GM18499 (cell line): ENCODE data around the gene KATNAL1.
A peak's percentile ranks its signal among the peaks of the same experiment; 100 is the strongest.

Experiments used
- ATAC-seq: cut with Tn5 transposase; IDR thresholded peaks from one replicate; pipeline ENCODE4 v1.9.1; 2021; ENCODE audit warnings: moderate number of reproducible peaks; ENCODE audit not compliant: insufficient read depth, unreplicated experiment

KATNAL1 gene

DNA sequence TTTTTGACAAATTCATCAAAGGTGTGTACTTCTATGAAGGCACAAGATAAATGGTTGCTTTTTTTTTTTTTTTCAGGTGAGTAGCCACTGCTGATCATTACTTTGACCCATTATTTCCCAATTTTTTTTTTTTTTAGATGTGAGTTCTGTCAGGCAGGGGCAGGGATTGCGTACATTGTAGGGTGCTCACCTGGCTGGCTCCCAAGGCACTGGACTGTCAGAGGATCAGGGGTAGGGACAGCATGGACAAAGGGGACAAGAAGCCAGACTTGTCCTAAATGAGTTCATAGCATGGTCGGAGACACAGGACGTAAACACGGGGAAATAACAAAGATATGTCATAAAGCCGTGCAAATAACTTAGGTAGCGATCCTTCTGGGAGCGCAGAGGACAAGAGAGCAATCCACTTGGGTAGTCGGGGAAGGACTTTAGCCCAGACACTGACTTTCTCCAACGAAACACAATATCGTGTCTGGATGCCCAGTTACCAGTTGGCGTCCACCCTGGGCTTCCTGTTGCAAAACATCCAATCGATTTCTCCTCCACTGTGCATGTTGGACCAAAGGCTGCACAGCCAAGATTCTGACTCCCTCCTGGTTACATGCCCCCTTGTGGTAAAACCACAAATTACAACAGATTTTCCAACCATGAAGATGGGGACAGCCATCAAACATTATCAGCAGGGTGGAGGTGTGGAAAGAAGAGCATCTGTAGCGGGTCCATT is 27.5 kb upstream of the KATNAL1 start:
- ATAC-seq, result no peak

DNA sequence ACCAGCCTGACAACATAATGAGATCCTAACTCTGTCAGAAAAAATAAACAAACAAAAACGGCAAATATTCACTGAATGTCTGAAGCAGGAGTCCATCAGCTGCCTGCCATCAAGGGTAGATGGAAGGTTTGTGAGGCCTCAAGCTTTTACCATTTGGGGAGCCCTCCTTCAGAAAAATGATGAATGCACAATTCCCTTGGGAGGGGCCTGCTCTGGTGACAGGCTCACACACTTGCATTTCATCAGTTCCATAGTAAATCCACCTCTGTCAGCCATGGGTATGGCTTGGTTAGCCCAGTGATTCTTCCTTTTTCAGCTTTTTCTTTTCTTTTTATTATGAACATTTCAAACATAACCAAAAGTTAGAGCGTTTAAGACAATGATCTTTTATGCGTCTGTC is 26.3 kb upstream of the KATNAL1 start:
- ATAC-seq, result no peak

DNA sequence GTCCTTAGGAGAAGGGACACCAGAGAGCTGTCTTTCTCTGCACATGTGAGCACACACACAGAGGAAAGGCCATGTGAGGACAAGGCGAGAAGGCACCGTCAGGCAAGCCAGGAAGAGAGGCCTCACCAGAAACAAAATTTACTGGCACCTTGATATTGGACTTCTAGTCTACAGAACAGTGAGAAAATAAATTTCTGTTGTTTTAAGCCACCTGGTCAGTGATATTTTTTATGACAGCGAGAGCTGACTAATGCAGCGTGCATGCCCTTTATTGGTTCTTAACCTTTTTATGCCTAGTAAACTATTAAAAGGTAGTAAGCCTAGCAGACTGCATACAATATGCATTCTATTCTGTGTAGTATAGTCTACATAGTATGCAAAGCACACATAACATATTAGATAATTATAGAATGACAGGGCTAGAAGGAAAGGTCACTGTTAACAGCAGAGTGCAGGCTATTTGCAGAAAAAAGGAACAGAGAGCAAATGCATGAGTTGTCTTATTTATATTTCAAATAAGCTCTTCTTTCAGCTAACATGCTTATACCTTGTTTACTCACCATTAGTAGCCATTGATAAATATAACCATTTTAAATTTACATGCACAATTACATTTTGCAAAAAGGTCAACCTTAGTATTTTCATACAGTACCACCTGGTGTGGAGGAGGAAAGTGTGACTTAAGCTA is 25.2 kb upstream of the KATNAL1 start:
- no peak for ATAC-seq

DNA sequence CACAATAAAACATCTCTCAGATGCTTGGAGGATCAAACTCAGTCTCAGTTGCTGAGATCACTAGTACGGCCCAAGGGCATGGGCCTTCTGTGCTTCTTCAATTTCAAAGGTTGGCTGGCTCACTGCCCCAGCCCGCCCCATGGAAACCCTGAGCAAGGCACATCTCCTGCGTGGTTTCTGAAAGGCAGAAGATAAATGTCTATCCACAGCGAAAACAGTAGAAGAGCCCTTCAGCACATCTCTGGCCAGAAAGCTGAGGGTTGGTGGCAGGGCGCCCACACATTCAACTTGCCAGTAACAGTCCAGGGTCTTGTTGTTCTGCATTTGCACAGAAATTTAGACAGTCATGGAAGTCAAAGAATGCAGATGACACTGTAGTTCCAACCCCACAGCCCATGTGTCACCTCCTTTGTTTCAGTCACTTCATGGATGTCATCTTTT is 24.0 kb upstream of the KATNAL1 start:
- ATAC-seq, result no peak

DNA sequence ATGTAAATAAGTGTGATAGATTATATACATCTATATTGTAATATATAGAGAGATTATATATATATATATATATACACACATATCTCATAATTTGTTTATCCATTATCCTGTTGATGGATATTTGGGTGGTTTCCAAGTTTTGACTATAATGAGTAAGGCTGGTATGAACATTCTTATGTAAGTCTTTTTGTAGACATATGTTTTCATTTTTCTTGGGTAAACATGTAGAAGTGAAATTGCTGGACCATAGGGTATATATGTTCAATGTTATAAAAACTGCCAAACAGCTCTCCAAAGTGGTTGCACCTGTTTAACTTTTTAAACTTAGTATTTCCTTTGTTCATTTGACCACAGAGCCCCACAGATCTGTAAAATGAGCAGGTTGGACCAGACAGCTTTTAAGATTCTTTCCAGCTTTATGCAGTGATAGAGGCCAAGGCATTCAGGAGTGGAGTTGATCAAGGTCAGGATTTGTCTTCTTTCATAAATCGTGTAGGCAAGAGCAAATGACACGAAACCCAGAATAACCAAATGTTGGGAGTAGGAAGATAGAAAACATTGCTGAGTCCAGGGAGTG is 21.7 kb upstream of the KATNAL1 start:
- ATAC-seq, result no peak

DNA sequence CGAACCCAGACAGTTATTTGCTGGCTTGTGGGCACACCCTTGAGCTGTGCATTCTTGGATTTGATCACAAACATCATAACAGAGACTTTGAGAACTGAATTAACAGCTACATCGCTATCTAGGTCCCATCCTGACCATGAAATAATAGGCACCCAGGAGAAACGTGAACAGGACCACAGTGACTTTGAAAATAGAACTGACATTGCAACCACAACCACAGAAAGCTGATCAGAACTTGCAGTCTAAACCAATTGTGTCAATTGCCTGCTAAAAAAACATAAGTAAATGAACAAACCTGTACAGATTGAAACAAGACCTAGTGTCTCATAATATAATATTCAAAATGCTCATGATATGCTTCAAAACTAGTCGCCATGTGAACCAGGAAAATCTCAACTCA is 18.3 kb upstream of the KATNAL1 start:
- ATAC-seq, result no peak

DNA sequence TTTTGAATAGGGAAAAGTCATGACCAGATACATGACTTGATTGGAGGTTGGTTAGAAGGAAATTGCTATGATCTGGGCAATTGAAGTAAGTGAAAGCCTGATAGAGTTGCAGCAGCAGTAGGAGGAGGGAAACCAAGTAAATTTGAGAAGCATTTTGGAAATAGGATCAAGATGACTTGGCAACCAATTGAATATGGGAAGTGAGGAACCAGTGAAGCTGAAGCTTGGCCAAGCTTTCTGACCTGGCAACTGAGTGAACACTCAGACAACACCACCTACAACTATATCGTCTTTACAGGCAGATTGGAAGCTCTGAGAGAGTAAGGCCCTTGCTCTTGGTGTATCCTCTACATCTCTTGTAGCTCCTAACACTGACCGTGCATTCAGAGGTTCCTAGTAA is 16.2 kb upstream of the KATNAL1 start:
- ATAC-seq, result no peak

DNA sequence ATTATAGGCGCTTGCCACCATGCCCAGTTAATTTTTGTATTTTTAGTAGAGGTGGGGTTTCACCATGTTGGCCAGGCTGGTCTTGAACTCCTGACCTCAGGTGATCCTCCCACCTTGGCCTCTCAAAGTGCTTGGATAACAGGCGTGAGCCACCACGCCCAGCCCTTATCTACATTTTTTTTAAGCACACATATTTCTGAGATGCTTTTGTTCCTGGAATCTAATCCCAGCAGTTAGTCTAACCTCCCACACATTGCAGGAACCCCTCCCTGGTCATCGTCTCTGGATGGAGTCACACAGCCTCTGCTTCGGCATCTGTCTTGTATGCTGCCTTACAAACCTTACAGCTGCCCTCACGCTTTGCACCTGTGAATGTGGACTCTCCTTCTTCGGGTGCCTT is 15.1 kb upstream of the KATNAL1 start:
- ATAC-seq, result no peak

DNA sequence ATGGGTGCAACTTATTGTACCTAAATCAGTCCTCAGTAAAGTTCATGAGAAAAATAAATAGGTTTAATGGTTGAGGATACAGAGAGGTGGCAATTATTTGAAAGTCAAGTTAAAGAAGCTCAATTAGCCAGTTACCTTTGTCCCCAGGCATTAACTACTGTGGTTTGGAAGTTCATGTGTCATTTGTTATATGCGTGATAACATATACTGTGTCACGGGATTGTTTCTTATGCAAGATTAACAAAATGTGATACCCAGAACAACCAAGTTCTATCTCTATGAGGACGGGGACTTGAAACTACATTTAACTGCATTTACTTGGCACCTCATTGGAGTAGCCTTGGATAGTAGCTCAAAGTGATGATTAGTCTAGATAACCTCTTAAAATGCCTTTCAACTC is 13.9 kb upstream of the KATNAL1 start:
- ATAC-seq, result no peak

DNA sequence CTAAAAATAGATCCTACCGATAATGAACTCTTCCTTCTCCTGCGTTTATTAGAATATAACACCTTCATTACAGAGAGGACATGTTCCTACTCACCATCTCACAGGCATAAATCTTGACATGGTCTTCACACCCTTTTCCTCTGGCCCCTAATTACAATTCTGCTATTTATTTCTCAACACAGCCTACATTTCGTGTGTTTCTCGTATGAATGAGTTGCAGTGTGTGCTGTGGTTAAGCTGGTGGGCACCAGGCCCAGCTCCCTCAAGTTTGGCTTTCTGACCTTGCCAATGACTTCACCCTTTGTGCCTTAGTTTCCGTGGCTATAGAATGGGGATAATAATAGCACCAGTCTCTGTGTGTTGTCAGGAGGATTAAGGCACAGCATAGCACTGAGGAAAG is 12.3 kb upstream of the KATNAL1 start:
- no peak for ATAC-seq

DNA sequence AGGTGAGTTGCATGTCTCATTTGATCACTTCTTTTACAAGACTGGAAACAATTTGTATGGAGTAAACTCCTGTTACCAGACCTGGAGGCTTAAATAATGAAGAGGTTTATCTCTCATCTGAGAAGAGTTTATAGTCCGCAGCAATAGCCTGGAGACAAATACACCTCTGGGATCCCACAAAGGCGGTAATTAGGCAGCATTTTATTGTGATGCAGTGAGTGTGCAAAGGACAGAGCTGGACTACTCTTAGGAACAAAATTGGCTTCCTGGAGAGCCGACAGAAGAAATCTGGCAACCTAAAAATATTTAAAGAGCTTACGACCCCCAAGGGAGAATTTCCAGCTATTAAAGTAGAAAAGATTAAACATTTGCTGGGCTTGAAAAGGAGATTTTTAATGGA is 11.8 kb upstream of the KATNAL1 start:
- ATAC-seq, result no peak

DNA sequence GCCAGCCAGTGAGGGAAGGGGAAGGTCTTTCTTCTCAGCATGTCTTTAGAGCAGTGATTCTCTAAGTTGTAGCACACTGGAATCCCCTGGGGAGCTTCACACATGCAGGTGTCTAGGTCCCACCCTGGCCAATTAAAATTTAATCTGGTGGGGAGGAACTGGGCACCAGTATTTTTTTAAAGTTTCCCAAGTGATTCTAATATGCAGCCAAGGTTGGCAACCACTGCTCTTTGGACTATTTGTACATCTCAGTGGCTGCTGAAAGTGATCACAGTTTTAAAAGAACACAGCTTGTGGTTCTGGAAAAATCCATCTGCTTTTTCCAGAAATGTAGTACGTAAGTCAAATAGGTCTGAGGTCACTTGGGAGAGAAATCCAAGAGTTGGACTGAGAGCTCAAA is 10.7 kb upstream of the KATNAL1 start:
- no peak for ATAC-seq

DNA sequence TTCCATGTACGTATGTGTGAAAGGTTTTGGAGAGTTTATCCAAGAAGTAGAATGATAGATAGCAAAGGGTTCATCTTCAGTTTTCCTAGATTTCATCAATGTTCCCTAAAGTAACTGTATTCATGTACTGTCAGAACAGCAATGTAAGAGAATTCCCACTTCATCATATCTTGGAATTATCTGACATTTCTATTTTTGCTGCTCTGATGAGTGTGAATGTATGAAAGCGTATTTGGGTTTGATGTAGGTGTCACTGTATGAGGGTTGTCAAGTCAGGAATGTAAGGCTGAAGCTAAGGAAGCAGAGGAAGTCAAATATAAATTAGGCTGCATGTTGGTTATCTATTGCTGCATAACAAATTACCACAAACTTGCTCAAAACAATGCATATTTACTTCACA is 7.2 kb upstream of the KATNAL1 start:
- ATAC-seq, result no peak

DNA sequence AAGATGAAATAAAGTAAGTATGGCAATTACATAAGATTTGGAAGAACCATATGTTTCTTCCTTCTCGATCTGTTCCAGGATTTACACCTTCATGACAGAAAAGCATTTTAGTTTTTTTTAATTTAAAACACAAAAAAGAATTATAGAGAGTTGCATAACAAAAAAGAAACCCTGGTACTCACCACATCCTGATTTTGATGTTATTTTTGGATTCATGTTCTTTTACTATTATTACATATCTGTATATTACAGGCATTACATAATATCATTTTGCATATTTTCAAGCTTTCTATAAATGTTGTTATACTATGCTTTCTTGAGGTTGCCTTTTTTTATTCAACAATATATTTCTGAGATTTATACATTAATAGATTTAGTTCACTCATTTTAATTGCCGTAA is 6.7 kb upstream of the KATNAL1 start:
- ATAC-seq, result no peak

DNA sequence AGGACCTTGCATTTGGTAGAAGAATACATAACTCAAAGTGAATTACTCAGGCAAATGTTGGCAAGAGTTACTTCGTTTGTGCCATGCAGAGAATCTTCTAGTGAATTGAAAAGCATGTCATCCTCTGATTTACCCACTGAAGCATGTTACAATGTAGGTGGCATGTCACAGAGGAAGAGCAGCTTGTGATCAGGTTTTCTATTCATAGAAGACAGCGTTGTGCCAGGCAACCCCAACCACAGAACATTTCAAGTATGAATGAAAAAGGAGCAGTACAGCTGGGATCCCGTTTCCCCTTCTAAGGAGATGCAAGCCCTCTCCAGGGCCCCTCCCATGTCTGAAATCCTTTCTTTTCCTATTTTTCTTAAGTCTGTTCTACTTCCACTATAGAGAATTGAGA is 6.0 kb upstream of the KATNAL1 start:
- ATAC-seq, result no peak

DNA sequence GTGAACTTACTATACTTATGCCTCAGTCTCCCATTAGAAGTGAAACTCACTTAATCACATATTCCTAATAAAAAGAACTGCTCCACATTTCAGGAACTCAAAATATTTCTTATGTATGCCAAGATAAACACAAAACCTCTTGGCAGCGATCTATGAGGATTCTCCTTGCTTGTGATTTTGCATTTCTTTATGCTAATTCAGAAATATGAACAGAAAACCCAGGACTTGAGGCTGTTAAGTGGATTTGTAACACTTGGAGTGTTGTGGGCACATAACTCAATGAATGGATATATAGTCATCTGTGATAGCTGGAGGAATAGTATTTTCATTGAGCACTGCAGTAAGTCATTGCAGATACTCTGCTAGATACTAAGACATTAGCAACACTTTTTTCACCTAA is 5.6 kb upstream of the KATNAL1 start:
- ATAC-seq, result no peak

DNA sequence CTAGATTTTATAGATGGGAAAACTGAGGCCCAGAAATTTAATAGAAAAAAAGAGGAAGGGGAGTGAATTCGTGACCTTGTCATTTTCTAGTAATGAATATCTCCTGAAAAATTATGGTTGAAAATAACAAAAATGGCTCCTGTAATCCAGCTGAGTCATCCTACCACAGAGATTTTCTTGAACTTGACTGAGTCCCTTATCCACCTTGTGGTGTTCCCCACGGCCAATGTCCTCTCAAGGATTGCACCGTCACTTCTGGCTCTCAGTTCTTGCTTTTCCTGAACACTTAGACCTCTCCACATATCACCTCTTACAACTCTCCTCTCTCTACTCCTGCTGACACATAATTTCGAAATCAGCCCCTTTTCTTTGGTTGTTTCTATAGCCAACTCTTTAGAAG is 1.2 kb upstream of the KATNAL1 start:
- ATAC-seq, result no peak

DNA sequence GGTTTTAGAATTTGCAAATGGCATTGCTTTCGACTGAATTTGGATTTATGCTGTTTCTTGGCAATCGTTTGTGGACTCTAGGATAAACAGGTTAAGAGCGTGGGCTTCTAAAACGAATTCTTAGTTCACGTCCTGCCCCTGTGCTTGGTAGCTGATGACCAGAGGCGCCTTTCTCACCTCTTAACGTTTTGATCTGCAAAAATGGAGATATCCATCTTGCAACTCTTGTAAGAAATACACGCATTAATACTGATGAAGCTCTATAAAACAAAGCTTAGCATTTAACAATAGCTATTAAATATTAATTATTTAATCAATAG is 580 bp upstream of the KATNAL1 start:
- ATAC-seq, result no peak

DNA sequence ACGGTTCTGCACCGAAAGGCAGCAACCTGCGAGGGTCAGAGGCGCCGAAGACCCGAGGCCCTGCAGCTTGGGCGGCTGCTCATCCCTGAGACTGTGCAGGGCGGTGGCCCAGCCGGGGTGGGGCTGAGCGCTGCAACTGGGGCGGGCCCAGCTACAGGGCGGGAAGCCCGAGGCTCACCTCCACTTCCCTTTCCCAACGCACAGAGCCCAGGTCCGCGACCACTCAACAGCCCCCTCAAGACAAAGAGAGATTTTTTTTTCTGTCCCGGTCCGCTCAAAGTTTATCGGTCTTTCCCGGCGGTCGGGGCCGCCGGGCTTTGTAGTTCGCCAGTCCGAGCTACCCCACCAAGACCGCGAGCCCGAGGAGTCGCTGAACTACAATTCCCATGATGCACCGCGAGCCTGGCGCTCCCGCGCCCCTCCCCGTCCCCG is 573 bp downstream of the KATNAL1 start:
- peak; percentile 55 for ATAC-seq

DNA sequence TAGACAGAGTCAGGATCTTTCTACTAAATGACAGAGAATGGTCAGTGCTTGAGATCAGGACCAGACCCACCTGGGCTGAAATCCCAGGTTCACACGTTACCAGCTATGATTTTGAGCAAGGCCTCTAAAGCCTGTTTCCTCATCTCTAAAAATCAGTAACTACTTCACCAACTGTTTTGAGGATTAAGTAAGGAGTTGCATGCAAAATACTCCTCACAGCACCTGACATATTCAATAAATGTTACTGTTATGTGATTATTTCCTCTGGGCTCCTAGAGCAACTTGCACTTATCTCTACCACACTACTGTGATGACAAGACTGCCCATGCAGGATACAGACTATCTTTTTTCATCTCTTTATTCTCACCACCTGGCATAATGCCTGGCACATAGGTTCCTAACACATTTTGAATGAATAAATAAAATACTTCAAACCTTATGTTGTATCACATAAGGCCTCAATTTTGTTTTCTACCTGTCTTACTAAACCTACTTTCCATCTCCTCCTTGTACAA is 1.8 kb downstream of the KATNAL1 start:
- no peak for ATAC-seq

DNA sequence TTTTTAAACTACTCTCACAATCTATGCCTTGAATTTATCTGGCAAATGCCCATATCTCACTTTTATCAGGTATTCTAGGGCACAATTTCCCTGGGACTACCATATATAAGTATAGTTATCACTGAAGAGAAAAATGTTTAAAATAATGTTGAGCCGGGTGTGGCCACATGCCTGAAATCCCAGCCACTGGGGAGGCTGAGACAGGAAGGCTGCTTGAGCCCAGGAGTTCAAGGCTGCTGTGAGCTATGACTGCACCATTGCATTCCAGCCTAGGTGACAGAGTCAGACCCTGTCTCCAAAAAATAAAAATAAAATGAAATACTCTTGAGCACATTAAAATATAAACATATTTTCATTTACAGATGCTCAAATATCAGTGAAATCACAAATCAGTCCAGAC is 4.1 kb downstream of the KATNAL1 start:
- ATAC-seq, result no peak

DNA sequence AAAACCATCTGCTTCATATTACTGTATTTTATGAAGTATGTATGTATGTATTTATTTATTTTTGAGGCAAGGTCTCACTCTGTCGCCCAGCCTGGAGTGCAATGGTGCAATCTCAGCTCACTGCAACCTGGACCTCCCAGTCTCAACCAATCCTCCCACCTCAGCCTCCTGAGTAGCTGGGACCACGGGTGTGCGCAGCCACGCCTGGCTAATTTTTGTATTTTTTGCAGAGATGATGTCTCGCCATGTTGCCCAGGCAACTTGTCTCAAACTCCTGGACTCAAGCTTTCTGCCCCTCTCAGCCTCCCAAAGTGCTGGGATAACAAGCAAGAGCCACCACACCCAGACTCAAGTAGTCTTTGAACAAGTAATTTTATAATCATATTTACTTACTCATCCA is 5.5 kb downstream of the KATNAL1 start:
- no peak for ATAC-seq
